Fibroblast of pulmonary artery (primary cell): Measurements from ENCODE around the gene PLK5.

Source experiments
- DNase-seq: peaks from one replicate; pipeline ENCODE4 v3.0.0-alpha.2; 2010; ENCODE audit warnings: low read depth
- H3K4me3 ChIP-seq: replicated peaks from 2 replicates; pipeline ENCODE4 v1.5.1; 2011; ENCODE audit warnings: low read depth, mild to moderate bottlenecking, control low read depth, low read length, moderate library complexity
- CTCF ChIP-seq: IDR thresholded peaks from 2 replicates; pipeline ENCODE4 v1.5.1; 2011; ENCODE audit warnings: mild to moderate bottlenecking, control low read depth, low read length, inconsistent platforms; ENCODE audit errors: missing control alignments

PLK5 gene

GRCh38 chr19:1524972-1525325 lies 1.1 kb downstream of the PLK5 start:
- no peak overlapping the region for H3K4me3 ChIP-seq
- DNase-seq: no peak
- TF ChIP-seq CTCF: no peak

GRCh38 chr19:1525343-1525742 lies 1.5 kb downstream of the PLK5 start:
- no peak for TF ChIP-seq CTCF
- H3K4me3 ChIP-seq: no peak overlapping the region
- no peak for DNase-seq

- no peak for TF ChIP-seq CTCF
- DNase-seq: no peak
- H3K4me3 ChIP-seq: no peak overlapping the region
These were observed 2.3 kb downstream of the PLK5 start for GRCh38 chr19:1526066-1526778.

GRCh38 chr19:1526979-1527649 lies 3.2 kb downstream of the PLK5 start:
- no peak for TF ChIP-seq CTCF
- H3K4me3 ChIP-seq: no peak overlapping the region
- no peak for DNase-seq

GRCh38 chr19:1527650-1528309 lies 3.9 kb downstream of the PLK5 start:
- no peak for DNase-seq
- H3K4me3 ChIP-seq: no peak overlapping the region
- TF ChIP-seq CTCF: no peak

GRCh38 chr19:1528596-1529429 lies 4.9 kb downstream of the PLK5 start:
- TF ChIP-seq CTCF: no peak
- DNase-seq: no peak
- no peak overlapping the region for H3K4me3 ChIP-seq
